Mesendoderm (in vitro differentiated cells): ENCODE data around the gene C10orf53.

Source experiments
- DNase-seq: peaks from one replicate; pipeline ENCODE4 v3.0.0; 2013
- H2AK5ac ChIP-seq: 2 replicates; pipeline ENCODE4 v1.6.1; 2013; ENCODE audit warnings: low read length, inconsistent platforms
- H2BK120ac ChIP-seq: 2 replicates; pipeline ENCODE4 v1.6.1; 2013; ENCODE audit warnings: low read depth, mild to moderate bottlenecking, low read length, moderate library complexity, mixed read lengths
- H2BK15ac ChIP-seq: replicated peaks from 2 replicates; pipeline ENCODE4 v1.6.1; 2013; ENCODE audit warnings: low read depth, mild to moderate bottlenecking, moderate library complexity
- H2BK5ac ChIP-seq: 2 replicates; pipeline ENCODE4 v1.6.1; 2013; ENCODE audit warnings: low read length, inconsistent platforms
- H3K18ac ChIP-seq: 2 replicates; pipeline ENCODE4 v1.6.1; 2013; ENCODE audit warnings: mild to moderate bottlenecking, low read length, mixed read lengths
- H3K23ac ChIP-seq: one replicate; pipeline ENCODE4 v1.6.1; 2013; ENCODE audit warnings: low read length
- H3K27ac ChIP-seq: 2 replicates; pipeline ENCODE4 v1.5.1; 2013; ENCODE audit warnings: low read depth, mild to moderate bottlenecking, inconsistent platforms, low read length, moderate library complexity
- H3K27me3 ChIP-seq: 2 replicates; pipeline ENCODE4 v1.6.1; 2013; ENCODE audit warnings: low read length, control low read depth, mild to moderate bottlenecking, inconsistent platforms; ENCODE audit not compliant: insufficient read depth, poor library complexity
- H3K36me3 ChIP-seq: 2 replicates; pipeline ENCODE4 v1.6.1; 2013; ENCODE audit warnings: low read length, inconsistent platforms; ENCODE audit not compliant: control insufficient read depth, insufficient read depth
- H3K4ac ChIP-seq: one replicate; pipeline ENCODE4 v1.6.1; 2013; ENCODE audit warnings: low read depth, mild to moderate bottlenecking, low read length, moderate library complexity
- H3K4me1 ChIP-seq: 2 replicates; pipeline ENCODE4 v1.6.1; 2013; ENCODE audit warnings: low read depth, low read length, inconsistent platforms; ENCODE audit not compliant: control insufficient read depth
- H3K4me2 ChIP-seq: 2 replicates; pipeline ENCODE4 v1.6.1; 2013; ENCODE audit warnings: low read length
- H3K4me3 ChIP-seq: 2 replicates; pipeline ENCODE4 v1.5.1; 2013; ENCODE audit warnings: mild to moderate bottlenecking, low read length
- H3K56ac ChIP-seq: one replicate; pipeline ENCODE4 v1.6.1; 2013; ENCODE audit warnings: low read length
- H3K79me1 ChIP-seq: 2 replicates; pipeline ENCODE4 v1.6.1; 2013; ENCODE audit warnings: low read length, inconsistent platforms
- H3K79me2 ChIP-seq: 2 replicates; pipeline ENCODE4 v1.6.1; 2013; ENCODE audit warnings: mild to moderate bottlenecking, low read length; ENCODE audit not compliant: control insufficient read depth, insufficient read depth
- H3K9ac ChIP-seq: 2 replicates; pipeline ENCODE4 v1.6.1; 2013; ENCODE audit warnings: low read length, inconsistent platforms
- H4K5ac ChIP-seq: one replicate; pipeline ENCODE4 v1.6.1; 2013; ENCODE audit warnings: low read length
- H4K8ac ChIP-seq: one replicate; pipeline ENCODE4 v1.6.1; 2013; ENCODE audit warnings: low read depth, mild to moderate bottlenecking, control low read depth, low read length, moderate library complexity
- WGBS: extraction: QIAGEN DNeasy Blood & Tissue Kit; methylation state at CpG from one replicate; pipeline ENCODE4 v1.1.7; 2013; ENCODE audit warnings: low lambda C conversion rate, missing lambda C conversion rate; ENCODE audit not compliant: insufficient coverage; ENCODE audit errors: extremely low coverage; 5-methylcytosine and 5-hydroxymethylcytosine counted together

C10orf53 gene

DNA sequence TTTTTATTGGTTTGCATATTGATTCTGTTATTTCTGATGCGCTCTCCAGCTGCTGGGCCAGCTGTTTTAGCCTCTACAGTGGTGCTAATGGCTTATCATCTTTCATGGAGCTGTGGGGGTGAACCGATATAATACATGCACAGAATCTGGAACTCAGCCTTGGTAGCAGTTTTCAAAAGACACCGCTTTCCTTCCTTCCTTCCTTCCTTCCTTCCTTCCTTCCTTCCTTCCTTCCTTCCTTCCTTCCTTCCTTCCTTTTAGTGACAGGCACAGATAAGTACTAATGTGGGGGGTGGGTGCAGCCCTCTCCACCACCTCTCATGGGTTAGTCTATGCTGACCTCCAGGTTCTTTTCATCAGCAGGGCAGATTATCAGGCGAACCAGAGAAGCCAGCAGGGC is 31.9 kb upstream of the C10orf53 start:
- no peak overlapping the region for H4K5ac ChIP-seq
- no peak overlapping the region for H3K23ac ChIP-seq
- no peaks in the 10 kb centered on the region for H3K27me3 ChIP-seq
- H2BK15ac ChIP-seq: no peak overlapping the region
- no peak for DNase-seq
- no CpG with 5 or more reads among the region's 4 CpGs for WGBS
- no peaks in the 10 kb centered on the region for H3K79me2 ChIP-seq
- no peaks in the 10 kb centered on the region for H3K79me1 ChIP-seq
- no peaks in the 10 kb centered on the region for H3K4me1 ChIP-seq
- H3K36me3 ChIP-seq: no peaks in the 10 kb centered on the region
- no peak overlapping the region for H2BK5ac ChIP-seq
- H2BK120ac ChIP-seq: no peak overlapping the region
- no peak overlapping the region for H3K18ac ChIP-seq
- H2AK5ac ChIP-seq: no peak overlapping the region
- no peak overlapping the region for H4K8ac ChIP-seq
- no peak overlapping the region for H3K4me2 ChIP-seq
- H3K56ac ChIP-seq: no peak overlapping the region
- H3K4ac ChIP-seq: no peak overlapping the region
- no peak overlapping the region for H3K9ac ChIP-seq
- H3K4me3 ChIP-seq: no peak overlapping the region
- H3K27ac ChIP-seq: no peak overlapping the region

DNA sequence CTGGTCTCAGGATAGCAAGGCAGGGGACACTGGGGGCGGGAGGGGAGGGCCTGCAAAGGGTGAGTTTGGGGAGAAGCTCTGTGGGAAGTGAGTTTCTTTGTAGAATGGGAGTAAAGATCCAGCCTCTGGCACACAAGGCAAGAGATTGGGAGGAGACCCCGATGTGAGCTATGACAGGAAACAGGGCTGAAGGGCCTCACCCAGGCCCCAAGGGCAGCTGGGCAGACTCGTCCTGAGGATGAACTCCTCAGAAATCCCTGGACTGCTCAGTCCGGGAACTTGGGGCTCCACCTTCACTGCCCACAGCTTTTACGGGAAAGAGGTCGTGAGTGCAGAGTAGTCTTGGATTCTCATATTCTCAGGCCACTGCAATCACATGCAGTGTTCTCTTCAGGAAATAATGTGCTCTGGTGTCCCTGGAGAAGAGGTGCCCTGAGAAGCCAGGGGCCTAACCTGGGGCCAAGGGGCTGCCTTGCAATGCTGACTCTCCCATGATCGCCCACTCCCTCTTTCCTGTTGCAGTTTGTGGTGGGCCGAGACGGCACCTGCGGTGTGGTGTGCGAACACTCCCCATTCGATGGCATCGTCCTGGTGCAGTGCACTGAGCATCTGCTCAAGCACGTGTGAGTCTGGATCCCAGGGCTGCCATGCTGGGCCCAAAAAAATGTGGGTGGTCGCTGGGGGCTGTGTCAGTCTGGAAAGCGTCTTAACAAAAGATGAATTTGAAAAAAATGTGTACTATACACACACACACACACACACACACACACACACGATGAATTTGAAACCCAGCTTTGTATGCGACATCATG is 31.3 kb upstream of the C10orf53 start:
- no peak overlapping the region for H3K9ac ChIP-seq
- H2BK5ac ChIP-seq: no peak overlapping the region
- no peaks in the 10 kb centered on the region for H3K36me3 ChIP-seq
- no peaks in the 10 kb centered on the region for H3K79me1 ChIP-seq
- no peaks in the 10 kb centered on the region for H3K79me2 ChIP-seq
- no peak overlapping the region for H3K56ac ChIP-seq
- WGBS: no CpG with 5 or more reads among the region's 18 CpGs
- H3K4me1 ChIP-seq: no peaks in the 10 kb centered on the region
- no peak overlapping the region for H3K4me2 ChIP-seq
- H3K27me3 ChIP-seq: no peaks in the 10 kb centered on the region
- H3K18ac ChIP-seq: no peak overlapping the region
- H4K5ac ChIP-seq: no peak overlapping the region
- no peak overlapping the region for H2BK120ac ChIP-seq
- no peak overlapping the region for H3K23ac ChIP-seq
- no peak overlapping the region for H3K4ac ChIP-seq
- no peak overlapping the region for H4K8ac ChIP-seq
- no peak overlapping the region for H3K27ac ChIP-seq
- no peak for DNase-seq
- no peak overlapping the region for H2BK15ac ChIP-seq
- H2AK5ac ChIP-seq: no peak overlapping the region
- no peak overlapping the region for H3K4me3 ChIP-seq

DNA sequence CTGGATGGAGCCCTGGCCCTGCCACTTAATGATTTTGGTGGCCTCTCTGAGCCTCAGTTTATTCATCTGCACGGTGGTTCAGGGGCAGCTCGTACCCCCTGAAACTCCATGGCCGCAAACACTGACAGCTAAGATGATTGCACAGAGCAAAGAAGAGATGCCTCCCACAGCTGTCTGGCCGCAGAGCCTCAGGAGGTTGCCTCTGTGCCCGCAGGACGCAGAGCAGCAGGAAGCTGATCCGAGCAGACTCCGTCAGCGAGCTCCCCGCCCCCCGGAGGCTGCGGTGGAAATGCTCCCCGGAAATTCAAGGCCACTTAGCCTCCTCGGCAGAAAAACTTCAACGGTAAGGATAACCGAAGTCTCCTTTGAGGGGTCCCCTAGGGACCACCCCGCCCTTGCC is 30.2 kb upstream of the C10orf53 start:
- H3K18ac ChIP-seq: no peak overlapping the region
- H2BK120ac ChIP-seq: no peak overlapping the region
- no peaks in the 10 kb centered on the region for H3K79me2 ChIP-seq
- H3K4ac ChIP-seq: no peak overlapping the region
- no peak overlapping the region for H3K4me3 ChIP-seq
- no peak overlapping the region for H2BK5ac ChIP-seq
- H3K27me3 ChIP-seq: no peaks in the 10 kb centered on the region
- no peak overlapping the region for H2BK15ac ChIP-seq
- no peak overlapping the region for H3K23ac ChIP-seq
- H3K4me2 ChIP-seq: no peak overlapping the region
- no peaks in the 10 kb centered on the region for H3K79me1 ChIP-seq
- H4K5ac ChIP-seq: no peak overlapping the region
- DNase-seq: peak; percentile 28
- H2AK5ac ChIP-seq: no peak overlapping the region
- no CpG with 5 or more reads among the region's 17 CpGs for WGBS
- no peaks in the 10 kb centered on the region for H3K36me3 ChIP-seq
- no peak overlapping the region for H3K56ac ChIP-seq
- H3K27ac ChIP-seq: no peak overlapping the region
- no peak overlapping the region for H4K8ac ChIP-seq
- no peaks in the 10 kb centered on the region for H3K4me1 ChIP-seq
- H3K9ac ChIP-seq: no peak overlapping the region

DNA sequence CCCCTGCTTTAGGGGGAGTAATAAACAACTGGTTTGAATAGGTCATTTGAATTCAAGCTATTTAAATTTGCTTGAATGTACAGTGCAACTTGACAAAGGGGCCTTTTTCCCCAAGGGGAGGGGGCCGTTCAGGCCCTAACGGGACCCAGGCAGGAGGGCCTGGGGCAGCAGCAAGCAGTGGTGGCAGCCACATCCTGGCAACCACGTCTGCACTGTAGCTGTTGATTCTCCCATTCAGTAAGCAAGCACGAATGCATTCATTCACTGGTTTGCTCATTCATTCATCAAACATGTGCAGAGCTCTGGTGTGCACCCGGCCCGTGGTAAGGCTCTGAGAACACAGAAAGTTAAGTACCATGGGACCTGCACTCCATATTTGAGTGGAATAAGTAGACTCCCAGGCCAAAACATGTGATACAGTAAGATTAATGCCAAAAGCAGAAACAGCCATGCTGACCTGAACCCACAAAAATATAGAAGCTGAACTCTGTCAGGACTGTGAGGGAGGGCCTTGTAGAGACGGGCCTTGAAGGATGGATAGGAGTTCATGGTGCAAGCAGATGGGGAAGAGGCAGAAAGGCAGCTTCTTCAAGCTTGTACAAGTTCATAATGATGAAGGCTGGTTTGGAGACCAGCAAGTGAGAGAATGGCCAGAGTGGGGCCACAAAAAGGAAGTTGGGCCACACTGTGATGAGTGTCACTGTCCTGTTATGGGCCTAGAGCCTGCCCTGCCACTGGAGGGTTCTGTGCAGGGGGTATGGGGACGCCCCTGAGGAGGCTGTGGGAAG is 29.3 kb upstream of the C10orf53 start:
- Histone ChIP-seq H3K4me2 (no peak overlapping the region), H2BK15ac (no peak overlapping the region), H3K27ac (no peak overlapping the region), H2BK120ac (no peak overlapping the region), H3K4me1 (no peaks in the 10 kb centered on the region), H2BK5ac (no peak overlapping the region), H3K79me1 (no peaks in the 10 kb centered on the region), H3K36me3 (no peaks in the 10 kb centered on the region), H3K56ac (no peak overlapping the region), H4K5ac (no peak overlapping the region), H3K23ac (no peak overlapping the region), H3K79me2 (no peaks in the 10 kb centered on the region), H2AK5ac (no peak overlapping the region), H3K4me3 (no peak overlapping the region), H3K18ac (no peak overlapping the region), H4K8ac (no peak overlapping the region), H3K9ac (no peak overlapping the region), H3K4ac (no peak overlapping the region), H3K27me3 (no peaks in the 10 kb centered on the region)
- no peak for DNase-seq
- WGBS: no CpG with 5 or more reads among the region's 8 CpGs

DNA sequence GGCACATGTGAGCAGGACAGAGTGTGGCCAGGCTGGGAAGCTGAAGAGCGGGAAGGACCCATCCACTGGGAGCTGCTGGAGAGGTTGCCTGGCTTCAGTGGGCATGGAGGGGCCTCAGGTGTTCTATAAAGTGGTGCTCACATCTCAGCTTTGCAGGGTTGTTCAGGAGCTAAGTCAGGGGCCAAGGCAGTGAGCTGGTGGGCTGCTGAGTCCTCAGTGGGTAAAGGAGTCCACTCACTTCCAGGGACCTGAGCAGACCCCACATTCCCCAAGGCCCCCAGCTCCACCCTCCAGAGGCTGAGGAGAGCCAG is 28.8 kb upstream of the C10orf53 start:
- Histone ChIP-seq H2AK5ac (no peak overlapping the region), H3K4me1 (no peaks in the 10 kb centered on the region), H3K18ac (no peak overlapping the region), H3K36me3 (no peaks in the 10 kb centered on the region), H3K4me2 (no peak overlapping the region), H3K9ac (no peak overlapping the region), H3K79me1 (no peaks in the 10 kb centered on the region), H3K79me2 (no peaks in the 10 kb centered on the region), H3K4me3 (no peak overlapping the region), H3K23ac (no peak overlapping the region), H2BK15ac (no peak overlapping the region), H3K4ac (no peak overlapping the region), H3K27me3 (no peaks in the 10 kb centered on the region), H4K8ac (no peak overlapping the region), H2BK120ac (no peak overlapping the region), H3K56ac (no peak overlapping the region), H3K27ac (no peak overlapping the region), H2BK5ac (no peak overlapping the region), H4K5ac (no peak overlapping the region)
- DNase-seq: no peak
- no CpG with 5 or more reads among the region's 1 CpG for WGBS
